T-cell (primary cell): ENCODE data around the gene SLF2. TPM values are rescaled to one million over a fixed set of nuclear protein-coding genes. Genes with fewer than 3 reads are reported as not detected.

Source experiments
- ATAC-seq, 4 experiments: fragments of 200-7000 bp in 3 of 4; fragments of 150-1000 bp in 1 of 4; cut with Tn5 transposase; replicated peaks in 1 of 4; 1 replicate in 3 of 4; 2 replicates in 1 of 4; pipeline ENCODE4 v1.10.0; 2021; ENCODE audit warnings: moderate library complexity in 3 of 4, mild to moderate bottlenecking in 2 of 4, moderate number of reproducible peaks in 1 of 4
- CTCF ChIA-PET, 2 donors: fragments of 300-600 bp; sonication (Branson Sonifier 250); formaldehyde crosslinking; loops; one replicate each; lab custom pipeline; 2022; ENCODE audit warnings: antibody characterized with exemption in 2 of 2; lab: Charles Lee
- POLR2A ChIA-PET, 2 donors: fragments of 300-600 bp; sonication (Branson Sonifier 250); formaldehyde crosslinking; loops; one replicate each; lab custom pipeline; 2022; ENCODE audit warnings: antibody characterized with exemption in 2 of 2; lab: Charles Lee
- DNase-seq, 35 experiments: peaks; one replicate each; pipeline versions ENCODE4 v3.0.0 to v3.0.0-alpha.2; 2013 to 2023
- H3K27ac ChIP-seq: one replicate; pipeline ENCODE4 v1.5.1; 2013; ENCODE audit warnings: low read length
- H3K27me3 ChIP-seq, 2 experiments: replicated peaks in 1 of 2; 1 replicate in 1 of 2; 2 replicates in 1 of 2; pipeline versions ENCODE4 v1.6.1 to v1.7.0; 2013; ENCODE audit warnings: low read length in 1 of 2, mixed read lengths in 1 of 2; ENCODE audit not compliant: control insufficient read depth in 2 of 2, insufficient read depth in 2 of 2; ENCODE audit errors: extremely low read depth in 1 of 2
- H3K36me3 ChIP-seq, 2 donors: 1 replicate in 1 of 2; 2 replicates in 1 of 2; pipeline versions ENCODE4 v1.6.1 to v1.7.0; 2013; ENCODE audit warnings: low read length in 1 of 2; ENCODE audit not compliant: control insufficient read depth in 2 of 2, insufficient read depth in 1 of 2; ENCODE audit errors: extremely low read depth in 1 of 2
- H3K4me1 ChIP-seq, 2 experiments: 1 replicate in 1 of 2; 2 replicates in 1 of 2; pipeline versions ENCODE4 v1.6.1 to v1.7.0; 2013; ENCODE audit warnings: low read length in 2 of 2, mixed read lengths in 1 of 2; ENCODE audit not compliant: insufficient read depth in 2 of 2, control insufficient read depth in 1 of 2; ENCODE audit errors: extremely low read depth in 1 of 2
- H3K4me3 ChIP-seq, 2 donors: 1 replicate in 1 of 2; 2 replicates in 1 of 2; pipeline versions ENCODE4 v1.5.1 to v1.7.0; 2013; ENCODE audit warnings: mild to moderate bottlenecking in 2 of 2, low read length in 1 of 2, moderate library complexity in 1 of 2; ENCODE audit not compliant: control insufficient read depth in 1 of 2; ENCODE audit errors: extremely low read depth in 1 of 2
- H3K9me3 ChIP-seq: 2 replicates; pipeline ENCODE4 v1.7.0; 2013
- H3K27ac Mint-ChIP-seq, 2 donors: one replicate each; pipeline ENCODE4 v1.8.0; 2020 to 2021; ENCODE audit warnings: mild to moderate bottlenecking in 2 of 2, mixed read lengths in 2 of 2
- H3K27me3 Mint-ChIP-seq, 2 donors: one replicate each; pipeline ENCODE4 v1.8.0; 2021 to 2022; ENCODE audit warnings: mixed read lengths in 2 of 2
- H3K36me3 Mint-ChIP-seq: one replicate; pipeline ENCODE4 v1.8.0; 2021; ENCODE audit warnings: mixed read lengths
- H3K4me1 Mint-ChIP-seq, 3 donors: one replicate each; pipeline ENCODE4 v1.8.0; 2020 to 2022; ENCODE audit warnings: mixed read lengths in 3 of 3, mild to moderate bottlenecking in 1 of 3
- H3K4me3 Mint-ChIP-seq, 3 donors: one replicate each; pipeline ENCODE4 v1.8.0; 2020 to 2022; ENCODE audit warnings: mild to moderate bottlenecking in 3 of 3, mixed read lengths in 3 of 3, moderate library complexity in 3 of 3
- H3K9me3 Mint-ChIP-seq, 3 donors: one replicate each; pipeline ENCODE4 v1.8.0; 2020 to 2022; ENCODE audit warnings: mixed read lengths in 3 of 3
- WGBS: methylation state at CpG from one replicate; pipeline ENCODE4 v1.1.5; 2013; ENCODE audit warnings: missing lambda C conversion rate; ENCODE audit not compliant: insufficient coverage; 5-methylcytosine and 5-hydroxymethylcytosine counted together
- total RNA-seq, 35 experiments: library from RNA in 6 of 35; stranded (reverse) in 6 of 35; fragments of 120-200 nt in 1 of 35; gene quantifications; one replicate each; pipeline versions ENCODE4 v1.2.1 to v1.2.4 and lab custom pipeline; 2013 to 2026

SLF2 gene
- total RNA-seq, 5 donors from 2014 or later (not counting 1 experiment from before 2014, with no cell fraction given) = 20.0 to 43.0 (median 31.3) TPM

- Mint-ChIP-seq H3K27me3 (no peaks in the 10 kb centered on the region), H3K4me3 (no peak overlapping the region), H3K27ac (no peak overlapping the region), H3K9me3 (no peaks in the 10 kb centered on the region), H3K36me3 (peaks cover 36% of the 10 kb centered on the region), H3K4me1 (peaks cover 3 to 8% (median 3%) of the 10 kb centered on the region in 3 donors)
- Histone ChIP-seq H3K4me3 (no peak overlapping the region), H3K4me1 (peaks cover under 1 to 4% of the 10 kb centered on the region in 2 experiments), H3K27ac (no peak overlapping the region), H3K27me3 (no peaks in the 10 kb centered on the region), H3K36me3 (peaks cover 0 to 59% of the 10 kb centered on the region in 2 donors), H3K9me3 (no peaks in the 10 kb centered on the region)
- DNase-seq (no peak), ATAC-seq (no peak)
- 100% methylated on average over 2 of the region's 3 CpGs for WGBS
- ChIA-PET CTCF (interaction anchor here in 1 of 2 donors (0.6 kb wide), 1 partner anchor 25 kb away, joined by 3 read pairs; no protein-coding TSS in a partner anchor), POLR2A (no interaction called here)
These were observed 36.2 kb downstream of the SLF2 start for GRCh38 chr10:100948916-100949315.

- no peak for ATAC-seq
- Histone ChIP-seq H3K4me1 (no peaks in the 10 kb centered on the region), H3K27me3 (no peaks in the 10 kb centered on the region), H3K9me3 (no peaks in the 10 kb centered on the region), H3K4me3 (no peak overlapping the region), H3K27ac (no peak overlapping the region), H3K36me3 (peaks cover 0 to 34% of the 10 kb centered on the region in 2 donors)
- H3K4me3 Mint-ChIP-seq = no peak overlapping the region
- H3K4me1 Mint-ChIP-seq = peaks cover 3 to 5% (median 4%) of the 10 kb centered on the region in 3 donors
- no peaks in the 10 kb centered on the region for H3K27me3 Mint-ChIP-seq
- ChIA-PET POLR2A (no interaction called here), CTCF (no interaction called here)
- peaks cover 48% of the 10 kb centered on the region for H3K36me3 Mint-ChIP-seq
- DNase-seq = no peak
- H3K27ac Mint-ChIP-seq = no peak overlapping the region
- H3K9me3 Mint-ChIP-seq = no peaks in the 10 kb centered on the region
These were observed 47.5 kb downstream of the SLF2 start for GRCh38 chr10:100960251-100960650.

GRCh38 chr10:100962351-100963080 is 49.8 kb downstream of the SLF2 start:
- Mint-ChIP-seq H3K27ac (no peak overlapping the region), H3K9me3 (no peaks in the 10 kb centered on the region), H3K4me3 (no peak overlapping the region), H3K27me3 (no peaks in the 10 kb centered on the region), H3K4me1 (peaks cover 0 to 5% (median 0%) of the 10 kb centered on the region in 3 donors), H3K36me3 (peaks cover 36% of the 10 kb centered on the region)
- ATAC-seq (no peak), DNase-seq (no peak)
- POLR2A ChIA-PET = no interaction called here
- CTCF ChIA-PET = interaction anchor here in 1 of 2 donors (0.6 kb wide), 1 partner anchor 444 kb away, joined by 3 read pairs; no protein-coding TSS in a partner anchor
- no peaks in the 10 kb centered on the region for H3K9me3 ChIP-seq
- H3K27me3 ChIP-seq = no peaks in the 10 kb centered on the region
- H3K36me3 ChIP-seq = peaks cover 0 to 36% of the 10 kb centered on the region in 2 donors
- no peak overlapping the region for H3K27ac ChIP-seq
- no peaks in the 10 kb centered on the region for H3K4me1 ChIP-seq
- no CpG with 5 or more reads among the region's 4 CpGs for WGBS
- no peak overlapping the region for H3K4me3 ChIP-seq

GRCh38 chr10:100963826-100964225 is 51.1 kb downstream of the SLF2 start:
- H3K27me3 Mint-ChIP-seq = peaks cover 0 to 4% of the 10 kb centered on the region in 2 donors
- Histone ChIP-seq H3K4me3 (no peak overlapping the region), H3K27ac (no peak overlapping the region), H3K36me3 (peaks cover 0 to 27% of the 10 kb centered on the region in 2 donors), H3K27me3 (peaks cover 0 to 1% of the 10 kb centered on the region in 2 experiments), H3K4me1 (peaks cover 0 to 2% of the 10 kb centered on the region in 2 experiments), H3K9me3 (no peaks in the 10 kb centered on the region)
- H3K36me3 Mint-ChIP-seq = peaks cover 31% of the 10 kb centered on the region
- no peak for DNase-seq
- peaks cover 4 to 9% (median 7%) of the 10 kb centered on the region in 3 donors for H3K4me1 Mint-ChIP-seq
- H3K27ac Mint-ChIP-seq = no peak overlapping the region
- no CpG with 5 or more reads among the region's 1 CpG for WGBS
- H3K4me3 Mint-ChIP-seq = no peak overlapping the region
- no peaks in the 10 kb centered on the region for H3K9me3 Mint-ChIP-seq
- ChIA-PET CTCF (no interaction called here), POLR2A (no interaction called here)
- no peak for ATAC-seq

GRCh38 chr10:100965820-100966219 is 53.1 kb downstream of the SLF2 start:
- 87% methylated on average over 3 of the region's 5 CpGs for WGBS
- H3K27ac ChIP-seq = no peak overlapping the region
- Mint-ChIP-seq H3K4me3 (no peak overlapping the region), H3K36me3 (peaks cover 17% of the 10 kb centered on the region), H3K9me3 (no peaks in the 10 kb centered on the region), H3K4me1 (peaks cover 8 to 18% (median 12%) of the 10 kb centered on the region in 3 donors), H3K27me3 (peaks cover 0 to 4% of the 10 kb centered on the region in 2 donors), H3K27ac (no peak overlapping the region)
- H3K27me3 ChIP-seq = peaks cover 0 to 11% of the 10 kb centered on the region in 2 experiments
- H3K36me3 ChIP-seq = peaks cover 0 to 18% of the 10 kb centered on the region in 2 donors
- H3K4me1 ChIP-seq = peaks cover 3 to 14% of the 10 kb centered on the region in 2 experiments
- ATAC-seq (no peak), DNase-seq (no peak)
- CTCF ChIA-PET = no interaction called here
- POLR2A ChIA-PET = interaction anchor here in 1 of 2 donors (0.6 kb wide), 1 partner anchor 31 kb away, joined by 5 read pairs; no protein-coding TSS in a partner anchor
- no peaks in the 10 kb centered on the region for H3K9me3 ChIP-seq
- no peak overlapping the region for H3K4me3 ChIP-seq

- ChIA-PET CTCF (interaction anchor here in 1 of 2 donors (0.5 kb wide), 1 partner anchor 161 kb away, joined by 3 read pairs; no protein-coding TSS in a partner anchor), POLR2A (interaction anchor here in 1 of 2 donors (0.6 kb wide), 1 partner anchor 1351 kb away, joined by 5 read pairs; no protein-coding TSS in a partner anchor)
- H3K9me3 ChIP-seq = no peaks in the 10 kb centered on the region
- peaks cover 0 to 16% of the 10 kb centered on the region in 2 donors for H3K36me3 ChIP-seq
- H3K27ac ChIP-seq = no peak overlapping the region
- H3K4me3 ChIP-seq = no peak overlapping the region
- DNase-seq = no peak
- H3K27me3 ChIP-seq = peaks cover 0 to 11% of the 10 kb centered on the region in 2 experiments
- H3K4me1 ChIP-seq = peaks cover 3 to 14% of the 10 kb centered on the region in 2 experiments
- H3K27me3 Mint-ChIP-seq = peaks cover 0 to 4% of the 10 kb centered on the region in 2 donors
- H3K36me3 Mint-ChIP-seq = peaks cover 12% of the 10 kb centered on the region
- H3K27ac Mint-ChIP-seq = no peak overlapping the region
- H3K4me1 Mint-ChIP-seq = peaks cover 8 to 18% (median 12%) of the 10 kb centered on the region in 3 donors
- WGBS = no CpG with 5 or more reads among the region's 2 CpGs
- no peaks in the 10 kb centered on the region for H3K9me3 Mint-ChIP-seq
- no peak overlapping the region for H3K4me3 Mint-ChIP-seq
- ATAC-seq = no peak
These were observed 54.1 kb downstream of the SLF2 start for GRCh38 chr10:100966887-100967286.
